GM21576 (cell line): ENCODE results near the gene RNU7-1.

ENCODE experiments used
- ATAC-seq: cut with Tn5 transposase; IDR thresholded peaks from one replicate; pipeline ENCODE4 v1.9.1; 2021; ENCODE audit warnings: mild to moderate bottlenecking, moderate library complexity; ENCODE audit not compliant: unreplicated experiment

RNU7-1 gene

GRCh38 chr12:6963016-6963731 lies 19.6 kb downstream of the RNU7-1 start:
- ATAC-seq: no peak

GRCh38 chr12:6963791-6964413 lies 20.3 kb downstream of the RNU7-1 start:
- ATAC-seq: no peak

GRCh38 chr12:6964605-6965025 lies 21.0 kb downstream of the RNU7-1 start:
- ATAC-seq: no peak

GRCh38 chr12:6965026-6965661 lies 21.5 kb downstream of the RNU7-1 start:
- no peak for ATAC-seq

GRCh38 chr12:6965714-6966113 lies 22.1 kb downstream of the RNU7-1 start:
- no peak for ATAC-seq

- ATAC-seq: no peak
Observed at GRCh38 chr12:6966351-6966750, 22.7 kb downstream of the RNU7-1 start.

- no peak for ATAC-seq
Observed at GRCh38 chr12:6967651-6968100, 24.1 kb downstream of the RNU7-1 start.

GRCh38 chr12:6968426-6968825 lies 24.8 kb downstream of the RNU7-1 start:
- ATAC-seq: no peak

GRCh38 chr12:6970096-6970527 lies 26.5 kb downstream of the RNU7-1 start:
- no peak for ATAC-seq

- ATAC-seq: no peak
Observed at GRCh38 chr12:6974180-6974579, 30.6 kb downstream of the RNU7-1 start.

GRCh38 chr12:6975297-6976032 lies 31.8 kb downstream of the RNU7-1 start:
- no peak for ATAC-seq

GRCh38 chr12:6977653-6978052 lies 34.0 kb downstream of the RNU7-1 start:
- no peak for ATAC-seq

GRCh38 chr12:6978188-6978587 lies 34.6 kb downstream of the RNU7-1 start:
- ATAC-seq: no peak

- ATAC-seq: no peak
Observed at GRCh38 chr12:6978611-6979011, 35.0 kb downstream of the RNU7-1 start.

- no peak for ATAC-seq
Observed at GRCh38 chr12:6979021-6979420, 35.4 kb downstream of the RNU7-1 start.

- ATAC-seq: no peak
Observed at GRCh38 chr12:6979453-6979852, 35.8 kb downstream of the RNU7-1 start.

- ATAC-seq: no peak
Observed at GRCh38 chr12:6980075-6980474, 36.5 kb downstream of the RNU7-1 start.

GRCh38 chr12:6980740-6981139 lies 37.1 kb downstream of the RNU7-1 start:
- ATAC-seq: no peak

GRCh38 chr12:6981152-6982052 lies 37.8 kb downstream of the RNU7-1 start:
- no peak for ATAC-seq

- ATAC-seq: no peak
Observed at GRCh38 chr12:6982532-6982931, 38.9 kb downstream of the RNU7-1 start.
